Mammary epithelial cell (primary cell): ENCODE data around the gene P2RX3.

Source experiments
- CTCF ChIP-seq, 2 donors: IDR thresholded peaks in 1 of 2; conservative IDR thresholded peaks in 1 of 2; 2 replicates each; pipeline ENCODE4 v1.5.1; 2011 to 2012; ENCODE audit warnings: inconsistent platforms in 2 of 2, low read length in 2 of 2, mild to moderate bottlenecking in 2 of 2, control low read depth in 1 of 2, low read depth in 1 of 2; ENCODE audit not compliant: insufficient read depth in 1 of 2; ENCODE audit errors: extremely low read depth in 1 of 2
- EZH2 ChIP-seq: IDR thresholded peaks from 2 replicates; pipeline ENCODE4 v1.6.1; 2012; ENCODE audit warnings: low read length, inconsistent platforms, borderline replicate concordance

- TF ChIP-seq CTCF (conservative IDR thresholded peaks at IDR 0.05 in 1 of 2, IDR thresholded peaks at IDR 0.05 in 1 of 2; ENCODE audit: extremely low read depth in 1 of 2, insufficient read depth in 1 of 2, low read depth in 1 of 2, low read length in 2 of 2), result no peak
- no peak for TF ChIP-seq EZH2
Measured at GRCh38 chr11:57297221-57297620, 40.9 kb upstream of the P2RX3 start.
